Type B pancreatic cell (in vitro differentiated cells): ENCODE data around the gene AIDA. TPM values are rescaled to one million over a fixed set of nuclear protein-coding genes. Genes with fewer than 3 reads are reported as not detected.
A peak's percentile ranks its signal among the peaks of the same experiment; 100 is the strongest.

Experiments used
- DNase-seq: peaks from one replicate; pipeline ENCODE4 v3.0.0; 2021; ENCODE audit warnings: mixed read lengths; ENCODE audit not compliant: unreplicated experiment; ENCODE audit errors: extremely low spot score
- H3K27ac Mint-ChIP-seq: 2 replicates; pipeline ENCODE4 v1.8.0; 2021; ENCODE audit warnings: mild to moderate bottlenecking, mixed read lengths
- H3K27me3 Mint-ChIP-seq: 2 replicates; pipeline ENCODE4 v1.8.0; 2021; ENCODE audit warnings: mixed read lengths
- H3K36me3 Mint-ChIP-seq: 2 replicates; pipeline ENCODE4 v1.8.0; 2021; ENCODE audit warnings: mixed read lengths
- H3K4me1 Mint-ChIP-seq: one replicate; pipeline ENCODE4 v1.8.0; 2021; ENCODE audit warnings: mixed read lengths; ENCODE audit not compliant: unreplicated experiment
- H3K4me3 Mint-ChIP-seq: 2 replicates; pipeline ENCODE4 v1.8.0; 2021; ENCODE audit warnings: mild to moderate bottlenecking, mixed read lengths
- H3K9me3 Mint-ChIP-seq: 2 replicates; pipeline ENCODE4 v1.8.0; 2021; ENCODE audit warnings: mixed read lengths
- CTCF ChIP-seq: fragments of 200-600 bp; sonication (generic); conservative IDR thresholded peaks from 2 replicates; pipeline ENCODE4 v1.5.0; 2021; ENCODE audit warnings: antibody characterized with exemption, mild to moderate bottlenecking
- total RNA-seq: library from RNA; stranded (reverse); gene quantifications from 2 replicates; pipeline ENCODE4 v1.2.1, GENCODE V29; 2021; ENCODE audit warnings: low replicate concordance

The AIDA gene
- total RNA-seq, 1 donor from 2014 or later, result 54.0 TPM

DNA sequence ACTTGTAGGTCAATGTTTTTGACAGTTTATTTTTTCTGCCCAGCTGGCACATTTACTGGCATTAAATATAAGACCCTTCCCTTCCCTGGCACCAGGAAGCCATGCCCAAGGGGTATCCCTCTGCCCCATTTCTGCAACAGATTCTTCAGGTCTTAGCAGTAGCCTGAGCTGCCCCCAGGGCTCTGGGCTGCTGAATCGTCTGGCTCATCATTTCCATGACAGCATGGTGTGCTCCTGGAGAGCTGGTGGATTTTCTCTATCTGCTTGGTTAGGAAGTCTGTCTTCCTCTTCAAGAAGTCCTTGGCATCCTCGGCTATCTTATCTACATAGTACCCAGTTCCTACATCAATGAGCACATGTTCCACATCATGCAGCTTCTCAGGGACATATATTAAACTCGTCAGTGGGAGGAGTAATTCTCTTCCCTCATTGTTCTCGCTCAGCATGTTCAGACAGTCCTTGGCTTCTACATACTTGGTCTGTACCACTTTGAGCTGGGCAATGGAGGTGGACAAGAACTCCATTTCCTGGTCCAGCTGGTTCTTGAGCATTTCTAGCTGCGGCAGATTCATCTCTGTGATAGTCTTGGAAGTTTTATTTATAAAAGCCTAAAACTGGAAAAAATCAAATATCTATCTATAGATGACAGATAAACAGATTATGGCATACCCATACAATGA is 70.9 kb downstream of the AIDA start:
- Mint-ChIP-seq H3K36me3 (peaks cover 24% of the 10 kb centered on the region), H3K27ac (no peak overlapping the region), H3K27me3 (no peaks in the 10 kb centered on the region), H3K9me3 (no peaks in the 10 kb centered on the region), H3K4me3 (peak overlapping the region; percentile 46), H3K4me1 (peaks cover 22% of the 10 kb centered on the region)
- no peak for DNase-seq
- no peak for TF ChIP-seq CTCF

DNA sequence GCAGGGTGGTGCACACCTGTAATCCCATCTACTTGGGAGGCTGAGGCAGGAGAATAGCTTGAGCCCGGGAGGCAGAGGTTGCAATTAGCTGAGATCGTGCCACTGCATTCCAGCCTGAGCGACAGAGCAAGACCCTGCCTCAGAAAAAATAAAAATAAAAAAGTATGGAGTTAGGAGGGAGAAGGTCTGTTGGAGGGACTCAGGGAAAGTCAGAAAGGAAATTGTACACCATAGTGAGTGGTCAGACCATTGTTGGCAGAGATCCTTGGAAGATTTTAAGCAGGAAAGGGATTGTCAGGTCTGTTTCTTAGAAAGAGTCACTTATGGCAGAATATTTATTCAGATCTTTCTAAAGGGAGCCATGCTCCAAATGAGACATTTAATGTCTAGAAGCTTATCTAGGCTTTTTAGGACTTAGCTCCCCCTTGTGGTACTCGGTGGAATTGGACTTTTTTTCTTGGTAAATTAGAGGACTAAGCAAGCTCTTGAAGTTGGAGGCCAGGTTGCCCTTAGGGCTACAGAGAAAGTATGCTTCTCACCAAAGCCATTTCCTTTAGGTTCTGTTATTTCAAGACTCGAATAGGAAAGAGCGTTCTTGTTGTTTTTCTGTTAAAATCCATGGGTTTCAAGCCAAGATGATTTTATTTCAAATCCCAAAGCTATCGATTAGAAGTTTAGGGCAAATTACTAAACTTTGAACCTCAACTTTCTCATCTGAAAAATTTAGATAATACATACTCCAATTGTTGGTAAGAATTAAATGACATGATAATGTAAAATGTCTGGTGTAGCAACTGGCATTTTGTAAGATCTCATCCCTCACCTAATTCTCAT is 77.9 kb downstream of the AIDA start:
- Mint-ChIP-seq H3K27ac (peak overlapping the region; percentile 1), H3K36me3 (peaks cover 27% of the 10 kb centered on the region), H3K4me3 (no peak overlapping the region), H3K27me3 (no peaks in the 10 kb centered on the region), H3K4me1 (peaks cover 4% of the 10 kb centered on the region), H3K9me3 (no peaks in the 10 kb centered on the region)
- peak; percentile 69 for DNase-seq
- peak; percentile 93 for TF ChIP-seq CTCF

DNA sequence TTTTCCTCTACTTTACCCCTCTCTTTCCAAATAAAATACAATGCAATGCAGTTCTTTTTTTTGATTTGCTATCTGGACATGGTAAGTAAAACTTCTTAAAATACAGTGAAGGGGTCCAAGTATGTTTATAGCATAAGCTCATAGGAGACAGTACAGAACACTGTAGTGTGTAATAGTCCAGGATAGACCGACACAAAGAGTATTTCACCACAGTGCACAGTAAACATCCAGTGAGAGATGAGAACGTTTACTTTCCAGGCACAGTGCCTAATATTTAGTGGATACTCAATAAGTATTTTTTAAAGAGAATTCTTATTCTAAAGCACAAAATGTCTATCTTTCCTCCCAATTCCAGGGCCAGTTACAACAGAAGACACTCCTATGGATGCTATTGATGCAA is 79.5 kb downstream of the AIDA start:
- Mint-ChIP-seq H3K4me3 (no peak overlapping the region), H3K4me1 (peaks cover 4% of the 10 kb centered on the region), H3K27me3 (no peaks in the 10 kb centered on the region), H3K36me3 (peaks cover 34% of the 10 kb centered on the region), H3K9me3 (no peaks in the 10 kb centered on the region), H3K27ac (no peak overlapping the region)
- no peak for TF ChIP-seq CTCF
- no peak for DNase-seq

GRCh38 chr1:222631611-222632208 is 80.6 kb downstream of the AIDA start:
- Mint-ChIP-seq H3K4me3 (no peak overlapping the region), H3K27ac (no peak overlapping the region), H3K4me1 (peaks cover 4% of the 10 kb centered on the region), H3K9me3 (no peaks in the 10 kb centered on the region), H3K27me3 (no peaks in the 10 kb centered on the region), H3K36me3 (peaks cover 30% of the 10 kb centered on the region)
- no peak for TF ChIP-seq CTCF
- DNase-seq, result no peak

DNA sequence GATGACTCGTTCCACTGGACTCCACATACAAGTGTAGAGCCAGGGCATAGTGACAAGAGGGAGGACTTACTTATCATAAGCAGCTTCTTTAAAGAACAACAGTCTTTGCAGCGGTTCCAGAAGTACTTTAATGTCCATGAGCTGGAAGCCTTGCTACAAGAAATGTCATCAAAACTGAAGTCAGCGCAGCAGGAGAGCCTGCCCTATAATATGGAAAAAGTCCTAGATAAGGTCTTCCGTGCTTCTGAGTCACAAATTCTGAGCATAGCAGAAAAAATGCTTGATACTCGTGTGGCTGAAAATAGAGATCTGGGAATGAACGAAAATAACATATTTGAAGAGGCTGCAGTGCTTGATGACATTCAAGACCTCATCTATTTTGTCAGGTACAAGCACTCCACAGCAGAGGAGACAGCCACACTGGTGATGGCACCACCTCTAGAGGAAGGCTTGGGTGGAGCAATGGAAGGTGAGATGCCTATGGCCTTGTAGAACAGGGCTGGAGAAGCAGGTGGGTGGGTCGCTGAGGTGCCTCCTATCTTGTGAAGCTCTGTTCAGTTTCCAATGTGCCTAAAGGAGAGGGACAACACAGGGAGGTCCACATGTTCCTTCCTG is 82.3 kb downstream of the AIDA start:
- DNase-seq, result no peak
- Mint-ChIP-seq H3K9me3 (no peaks in the 10 kb centered on the region), H3K27me3 (no peaks in the 10 kb centered on the region), H3K27ac (no peak overlapping the region), H3K36me3 (peaks cover 36% of the 10 kb centered on the region), H3K4me3 (no peak overlapping the region), H3K4me1 (peaks cover 4% of the 10 kb centered on the region)
- TF ChIP-seq CTCF, result no peak
